Liver (tissue), 3 donors: ENCODE data around the gene ZNF792.

Experiments
- CTCF ChIP-seq: fragments of 150-350 bp; IDR thresholded peaks from 2 replicates; pipeline ENCODE4 v1.5.1; 2017; ENCODE audit warnings: improper control_type of control experiment, low read depth, low read length; ENCODE audit not compliant: missing input control
- JUND ChIP-seq, 2 donors: IDR thresholded peaks; 2 replicates each; pipeline ENCODE4 v1.6.1; 2016; ENCODE audit warnings: antibody characterized with exemption in 2 of 2
- YY1 ChIP-seq: IDR thresholded peaks from 2 replicates; pipeline ENCODE4 v1.6.1; 2016; ENCODE audit warnings: antibody characterized with exemption, mild to moderate bottlenecking
- donor health status: healthy.
- donor health status: healthy.

GRCh38 chr19:34943861-34944573, 20.0 kb downstream of the ZNF792 start:
- TF ChIP-seq CTCF (no peak), JUND (IDR thresholded peaks at IDR 0.05) (no peak), YY1 (no peak)
